ENCODE measurements around the gene ALPK3.

ALPK3 gene

GRCh38 chr15:84886211-84886983, 69.2 kb downstream of the ALPK3 start:
- CTCF ChIA-PET: interaction anchor here (0.6 to 0.7 kb wide), 2 partner anchors 75 to 242 kb away, joined by 3 read pairs; no protein-coding TSS in a partner anchor
- POLR2A ChIA-PET: no interaction called here
- no peak for DNase-seq (ENCODE audit: extremely low spot score)

GRCh38 chr15:84886984-84887299, 69.8 kb downstream of the ALPK3 start:
- TF ChIP-seq ARNT (IDR thresholded peaks at IDR 0.05): no peak
- TF ChIP-seq CTBP1 (IDR thresholded peaks at IDR 0.05; ENCODE audit: borderline replicate concordance): no peak
- no peak for TF ChIP-seq LEF1 (IDR thresholded peaks at IDR 0.05; ENCODE audit: borderline replicate concordance)
- TF ChIP-seq SUZ12 (IDR thresholded peaks at IDR 0.05): no peak
- no peak for TF ChIP-seq BHLHE40 (IDR thresholded peaks at IDR 0.05; ENCODE audit: borderline replicate concordance)
- TF ChIP-seq FOXA1 (IDR thresholded peaks at IDR 0.05): no peak
- TF ChIP-seq FOXK2 (IDR thresholded peaks at IDR 0.05): no peak
- no peak for TF ChIP-seq ZNF384 (IDR thresholded peaks at IDR 0.05)
- no peak for TF ChIP-seq ELF4 (IDR thresholded peaks at IDR 0.05)
- TF ChIP-seq L3MBTL2 (conservative IDR thresholded peaks at IDR 0.05): no peak
- no peak for TF ChIP-seq SP1 (IDR thresholded peaks at IDR 0.05)
- CTCF ChIA-PET: interaction anchor here (0.7 kb wide), 1 partner anchor 76 kb away, joined by 3 read pairs; no protein-coding TSS in a partner anchor
- POLR2A ChIA-PET: no interaction called here
- DNase-seq (ENCODE audit: extremely low spot score): no peak

More at GRCh38 chr15:84886211-84886983, 69.2 kb downstream of the ALPK3 start:
- no peak for TF ChIP-seq PKNOX1 (IDR thresholded peaks at IDR 0.05)
- no peak for TF ChIP-seq BHLHE40 (IDR thresholded peaks at IDR 0.05; ENCODE audit: borderline replicate concordance)
- TF ChIP-seq HDGF (IDR thresholded peaks at IDR 0.05; ENCODE audit: borderline replicate concordance): no peak
- TF ChIP-seq NFRKB (IDR thresholded peaks at IDR 0.05): no peak

GRCh38 chr15:84887938-84888337, 70.8 kb downstream of the ALPK3 start:
- ChIA-PET POLR2A (no interaction called here), CTCF (no interaction called here)

GRCh38 chr15:84888639-84889038, 71.5 kb downstream of the ALPK3 start:
- TF ChIP-seq ARNT (IDR thresholded peaks at IDR 0.05) (no peak), FOXM1 (IDR thresholded peaks at IDR 0.05; ENCODE audit: borderline replicate concordance) (no peak), ZNF384 (IDR thresholded peaks at IDR 0.05) (no peak), LEF1 (IDR thresholded peaks at IDR 0.05; ENCODE audit: borderline replicate concordance) (no peak), PKNOX1 (IDR thresholded peaks at IDR 0.05) (no peak), L3MBTL2 (conservative IDR thresholded peaks at IDR 0.05) (no peak), SP1 (IDR thresholded peaks at IDR 0.05) (no peak), BHLHE40 (IDR thresholded peaks at IDR 0.05; ENCODE audit: borderline replicate concordance) (no peak), ELF4 (IDR thresholded peaks at IDR 0.05) (no peak), TARDBP (IDR thresholded peaks at IDR 0.05) (no peak), HDGF (IDR thresholded peaks at IDR 0.05; ENCODE audit: borderline replicate concordance) (no peak)
- no peak for DNase-seq (ENCODE audit: extremely low spot score)
- ChIA-PET POLR2A (no interaction called here), CTCF (interaction anchor here (0.6 kb wide), 1 partner anchor 12 kb away, joined by 4 read pairs; no protein-coding TSS in a partner anchor)

More at GRCh38 chr15:84887938-84888337, 70.8 kb downstream of the ALPK3 start:
- DNase-seq (ENCODE audit: extremely low spot score): no peak
- no peak for TF ChIP-seq BHLHE40 (IDR thresholded peaks at IDR 0.05; ENCODE audit: borderline replicate concordance)
- TF ChIP-seq ELF4 (IDR thresholded peaks at IDR 0.05): no peak
- TF ChIP-seq ARNT (IDR thresholded peaks at IDR 0.05): no peak
- TF ChIP-seq HDGF (IDR thresholded peaks at IDR 0.05; ENCODE audit: borderline replicate concordance): no peak
- no peak for TF ChIP-seq LEF1 (IDR thresholded peaks at IDR 0.05; ENCODE audit: borderline replicate concordance)
- TF ChIP-seq TARDBP (IDR thresholded peaks at IDR 0.05): no peak
- no peak for TF ChIP-seq FOXM1 (IDR thresholded peaks at IDR 0.05; ENCODE audit: borderline replicate concordance)
- no peak for TF ChIP-seq FOXA1 (IDR thresholded peaks at IDR 0.05)
- TF ChIP-seq ZNF384 (IDR thresholded peaks at IDR 0.05): no peak
- TF ChIP-seq CTBP1 (IDR thresholded peaks at IDR 0.05; ENCODE audit: borderline replicate concordance): no peak
- no peak for TF ChIP-seq L3MBTL2 (conservative IDR thresholded peaks at IDR 0.05)
- TF ChIP-seq PKNOX1 (IDR thresholded peaks at IDR 0.05): no peak

GRCh38 chr15:84889313-84889990, 72.3 kb downstream of the ALPK3 start:
- ChIA-PET POLR2A (no interaction called here), CTCF (interaction anchor here (1.2 kb wide), 1 partner anchor 11 kb away, joined by 3 read pairs; no protein-coding TSS in a partner anchor)
- DNase-seq (ENCODE audit: extremely low spot score): no peak
- TF ChIP-seq FOXA1 (IDR thresholded peaks at IDR 0.05) (no peak), LEF1 (IDR thresholded peaks at IDR 0.05; ENCODE audit: borderline replicate concordance) (no peak), SP1 (IDR thresholded peaks at IDR 0.05) (no peak)

GRCh38 chr15:84889991-84890669, 73.0 kb downstream of the ALPK3 start:
- ChIA-PET CTCF (interaction anchor here (0.6 to 1.2 kb wide), 2 partner anchors 12 to 93 kb away, joined by 3 to 5 read pairs; no protein-coding TSS in a partner anchor), POLR2A (no interaction called here)
- DNase-seq (ENCODE audit: extremely low spot score): no peak
- TF ChIP-seq CTBP1 (IDR thresholded peaks at IDR 0.05; ENCODE audit: borderline replicate concordance) (no peak), PKNOX1 (IDR thresholded peaks at IDR 0.05) (no peak), L3MBTL2 (conservative IDR thresholded peaks at IDR 0.05) (no peak), LEF1 (IDR thresholded peaks at IDR 0.05; ENCODE audit: borderline replicate concordance) (no peak)
